Measurements from ENCODE around the gene SUSD1.

DNA sequence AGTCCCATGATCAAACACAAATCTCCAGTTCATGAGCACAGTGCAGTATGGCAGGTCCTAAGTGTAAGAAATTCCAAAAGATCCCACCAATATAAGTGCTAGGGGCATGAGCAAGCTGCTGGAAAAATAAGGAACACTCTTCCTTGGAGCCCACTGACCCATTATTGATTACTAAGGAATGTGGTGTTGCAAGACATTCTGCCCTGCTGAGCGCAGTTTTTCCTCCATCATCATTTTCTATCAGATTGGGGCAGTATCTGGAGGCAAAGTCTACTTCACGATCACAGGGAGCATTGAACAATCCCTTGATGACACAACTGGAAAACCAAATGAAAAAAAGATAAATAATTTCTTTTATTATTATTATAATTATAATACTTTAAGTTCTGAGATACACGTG is 149.2 kb downstream of the SUSD1 start:
- TF ChIP-seq, protein P1, sequence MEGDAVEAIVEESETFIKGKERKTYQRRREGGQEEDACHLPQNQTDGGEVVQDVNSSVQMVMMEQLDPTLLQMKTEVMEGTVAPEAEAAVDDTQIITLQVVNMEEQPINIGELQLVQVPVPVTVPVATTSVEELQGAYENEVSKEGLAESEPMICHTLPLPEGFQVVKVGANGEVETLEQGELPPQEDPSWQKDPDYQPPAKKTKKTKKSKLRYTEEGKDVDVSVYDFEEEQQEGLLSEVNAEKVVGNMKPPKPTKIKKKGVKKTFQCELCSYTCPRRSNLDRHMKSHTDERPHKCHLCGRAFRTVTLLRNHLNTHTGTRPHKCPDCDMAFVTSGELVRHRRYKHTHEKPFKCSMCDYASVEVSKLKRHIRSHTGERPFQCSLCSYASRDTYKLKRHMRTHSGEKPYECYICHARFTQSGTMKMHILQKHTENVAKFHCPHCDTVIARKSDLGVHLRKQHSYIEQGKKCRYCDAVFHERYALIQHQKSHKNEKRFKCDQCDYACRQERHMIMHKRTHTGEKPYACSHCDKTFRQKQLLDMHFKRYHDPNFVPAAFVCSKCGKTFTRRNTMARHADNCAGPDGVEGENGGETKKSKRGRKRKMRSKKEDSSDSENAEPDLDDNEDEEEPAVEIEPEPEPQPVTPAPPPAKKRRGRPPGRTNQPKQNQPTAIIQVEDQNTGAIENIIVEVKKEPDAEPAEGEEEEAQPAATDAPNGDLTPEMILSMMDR (conservative IDR thresholded peaks at IDR 0.05; ENCODE audit: low read length) = no peak
- no peak for TF ChIP-seq EZH2phosphoT487 (IDR thresholded peaks at IDR 0.05; ENCODE audit: borderline replicate concordance, low read depth, low read length)
